IMR-90 (cell line): ENCODE measurements around the gene NEDD4L. TPM values are rescaled to one million over a fixed set of nuclear protein-coding genes. Genes with fewer than 3 reads are reported as not detected.

Experiments
- ATAC-seq: fragments of 200-7000 bp; cut with Tn5 transposase; 2 replicates; pipeline ENCODE4 v1.9.1; 2020; ENCODE audit warnings: low read depth, mild to moderate bottlenecking, moderate library complexity
- BruUV-seq: library from RNA; stranded (reverse); fragments of 400-500 nt; replicated peaks from 2 replicates; lab custom pipeline; 2021; lab: Mats Ljungman, UMichigan
- CTCF ChIA-PET: fragments of 300-600 bp; formaldehyde crosslinking; extraction: SDS; loops from one replicate; lab custom pipeline; 2021; ENCODE audit warnings: antibody characterized with exemption; lab: Yijun Ruan, JAX
- POLR2A ChIA-PET: fragments of 300-600 bp; sonication (Branson Sonifier 250); formaldehyde crosslinking; loops from one replicate; lab custom pipeline; 2022; ENCODE audit warnings: antibody characterized with exemption; ENCODE audit not compliant: unreplicated experiment; lab: Charles Lee
- DNase-seq: peaks from one replicate; pipeline ENCODE4 v3.0.0; 2013
- H2AFZ ChIP-seq: replicated peaks from 2 replicates; pipeline ENCODE3; 2013; ENCODE audit warnings: low read length, mild to moderate bottlenecking; ENCODE audit not compliant: poor library complexity
- H2AK5ac ChIP-seq: 2 replicates; pipeline ENCODE4 v1.6.1; 2013; ENCODE audit warnings: low read depth, low read length, inconsistent platforms
- H2AK9ac ChIP-seq: replicated peaks from 2 replicates; pipeline ENCODE3; 2013; ENCODE audit warnings: mild to moderate bottlenecking, low read depth, low read length, moderate library complexity; ENCODE audit not compliant: poor library complexity
- H2BK120ac ChIP-seq: 2 replicates; pipeline ENCODE4 v1.6.1; 2013; ENCODE audit warnings: low read depth, low read length, inconsistent platforms
- H2BK15ac ChIP-seq: 3 replicates; pipeline ENCODE4 v1.6.1; 2013; ENCODE audit warnings: low read depth, low read length, inconsistent platforms
- H2BK20ac ChIP-seq: 2 replicates; pipeline ENCODE4 v1.6.1; 2013; ENCODE audit warnings: low read depth, mild to moderate bottlenecking, inconsistent platforms, low read length, moderate library complexity
- H2BK5ac ChIP-seq: 2 replicates; pipeline ENCODE4 v1.6.1; 2013; ENCODE audit warnings: mild to moderate bottlenecking, low read depth, low read length, inconsistent platforms; ENCODE audit not compliant: poor library complexity, severe bottlenecking
- H3K14ac ChIP-seq: replicated peaks from 2 replicates; pipeline ENCODE4 v1.6.1; 2013; ENCODE audit warnings: low read depth, low read length, inconsistent platforms
- H3K18ac ChIP-seq: 2 replicates; pipeline ENCODE4 v1.6.1; 2013; ENCODE audit warnings: low read depth, low read length, control low read depth
- H3K23ac ChIP-seq: 2 replicates; pipeline ENCODE4 v1.6.1; 2013; ENCODE audit warnings: low read depth, low read length, inconsistent platforms
- H3K27ac ChIP-seq: 2 replicates; pipeline ENCODE4 v1.5.1; 2013; ENCODE audit warnings: mild to moderate bottlenecking, control low read depth, low read length; ENCODE audit not compliant: insufficient read depth
- H3K27me3 ChIP-seq: 2 replicates; pipeline ENCODE4 v1.6.1; 2013; ENCODE audit warnings: low read length; ENCODE audit not compliant: control insufficient read depth, insufficient read depth
- H3K36me3 ChIP-seq: 2 replicates; pipeline ENCODE4 v1.6.1; 2013; ENCODE audit warnings: low read length, mixed read lengths; ENCODE audit not compliant: control insufficient read depth, insufficient read depth
- H3K4ac ChIP-seq: 2 replicates; pipeline ENCODE4 v1.6.1; 2013; ENCODE audit warnings: low read depth, low read length, inconsistent platforms
- H3K4me1 ChIP-seq: 2 replicates; pipeline ENCODE4 v1.6.1; 2013; ENCODE audit warnings: low read length, mixed read lengths; ENCODE audit not compliant: control insufficient read depth, insufficient read depth
- H3K4me2 ChIP-seq: 2 replicates; pipeline ENCODE4 v1.6.1; 2013; ENCODE audit warnings: low read depth, mild to moderate bottlenecking, control low read depth, low read length, moderate library complexity
- H3K4me3 ChIP-seq: 2 replicates; pipeline ENCODE4 v1.5.1; 2013; ENCODE audit warnings: low read depth, mild to moderate bottlenecking, control low read depth, low read length, moderate library complexity; ENCODE audit not compliant: insufficient read depth
- H3K56ac ChIP-seq: 2 replicates; pipeline ENCODE4 v1.6.1; 2013; ENCODE audit warnings: low read length, inconsistent platforms; ENCODE audit not compliant: insufficient read depth; ENCODE audit errors: extremely low read depth
- H3K79me1 ChIP-seq, 2 experiments: 2 replicates each; pipeline ENCODE4 v1.6.1; 2013; ENCODE audit warnings: low read length in 2 of 2, inconsistent platforms in 1 of 2, low read depth in 1 of 2
- H3K9ac ChIP-seq: 2 replicates; pipeline ENCODE4 v1.6.1; 2013; ENCODE audit warnings: low read depth, low read length, control low read depth
- H3K9me1 ChIP-seq: 2 replicates; pipeline ENCODE4 v1.6.1; 2013; ENCODE audit warnings: low read length, inconsistent platforms; ENCODE audit not compliant: insufficient read depth
- H3K9me3 ChIP-seq: 2 replicates; pipeline ENCODE4 v1.6.1; 2013; ENCODE audit warnings: low read length; ENCODE audit not compliant: control insufficient read depth, insufficient read depth
- H4K20me1 ChIP-seq: 2 replicates; pipeline ENCODE4 v1.6.1; 2013; ENCODE audit warnings: low read length, inconsistent platforms; ENCODE audit not compliant: insufficient read depth
- H4K5ac ChIP-seq: 2 replicates; pipeline ENCODE4 v1.6.1; 2013; ENCODE audit warnings: mild to moderate bottlenecking, low read depth, low read length, control low read depth
- H4K8ac ChIP-seq, 2 experiments: 2 replicates each; pipeline ENCODE4 v1.6.1; 2013; ENCODE audit warnings: low read depth in 2 of 2, low read length in 2 of 2, control low read depth in 1 of 2, inconsistent platforms in 1 of 2
- H4K91ac ChIP-seq: 2 replicates; pipeline ENCODE4 v1.6.1; 2013; ENCODE audit warnings: low read depth, low read length, inconsistent platforms; ENCODE audit not compliant: insufficient read depth
- BHLHE40 ChIP-seq: fragments of 150-350 bp; IDR thresholded peaks from 2 replicates; pipeline ENCODE4 v1.6.1; 2016; ENCODE audit warnings: mild to moderate bottlenecking, low read depth, low read length
- USF2 ChIP-seq: fragments of 150-350 bp; IDR thresholded peaks from 2 replicates; pipeline ENCODE4 v1.6.1; 2017; ENCODE audit warnings: mild to moderate bottlenecking, antibody characterized with exemption, low read length, low read depth
- WGBS, 2 experiments: methylation state at CpG; one replicate each; pipeline versions ENCODE4 v1.1.5 to v1.1.7; 2013; ENCODE audit warnings: missing lambda C conversion rate in 2 of 2; ENCODE audit not compliant: insufficient read length in 1 of 2; ENCODE audit errors: extremely low coverage in 2 of 2; 5-methylcytosine and 5-hydroxymethylcytosine counted together
- dilution Hi-C: fragments of 300-500 bp; cut with HindIII; formaldehyde crosslinking; loops from one replicate; pipeline ENCODE4 v1.14.3; 2018; ENCODE audit warnings: low sequenced_read_pairs; ENCODE audit not compliant: unreplicated experiment
- in situ Hi-C: fragments of 300-500 bp; cut with MboI; formaldehyde crosslinking; loops from 3 replicates; pipeline ENCODE4 v1.14.3; 2019; ENCODE audit warnings: low sequenced_read_pairs, inconsistent platforms, mixed read lengths
- intact Hi-C: fragments of 100-400 bp; cut with micrococcal nuclease; formaldehyde crosslinking; loops from 2 replicates; pipeline ENCODE4 v1.10.0; 2022
- polyA plus RNA-seq, 3 experiments: library from polyadenylated mRNA; depleted of rRNA; stranded (reverse); fragments of >200 nt; gene quantifications; 2 replicates each; pipeline ENCODE4 v1.2.3, GENCODE V29; 2012; ENCODE audit warnings: low replicate concordance in 1 of 3
- total RNA-seq: library from RNA; depleted of rRNA; stranded (reverse); fragments of >200 nt; gene quantifications from 2 replicates; pipeline ENCODE4 v1.2.3, GENCODE V29; 2012

Gene NEDD4L
- total and polyA plus RNA-seq, 2 of the 4 experiments (the other 2 are of a cell fraction) = 10.0 to 10.9 TPM

- H4K8ac ChIP-seq = no peak overlapping the region
- dilution Hi-C loops (no loop called here), in situ Hi-C loops (no loop called here), intact Hi-C loops (no loop called here)
- H3K18ac ChIP-seq = no peak overlapping the region
- no peak overlapping the region for H3K14ac ChIP-seq
- peaks cover 4% of the 10 kb centered on the region; the same call in 1 of the 2 replicates for H3K4me1 ChIP-seq
- no peaks in the 10 kb centered on the region for H4K20me1 ChIP-seq
- TF ChIP-seq BHLHE40 (0 out of 2 replicates have a peak, but pooled peaks have one; percentile 22), USF2 (no peak)
- H3K4me2 ChIP-seq = no peak overlapping the region
- no peaks in the 10 kb centered on the region for H3K27me3 ChIP-seq
- no TSS peak for BruUV-seq
- peaks cover 9% of the 10 kb centered on the region for H3K9me1 ChIP-seq
- H3K4ac ChIP-seq = no peak overlapping the region
- ATAC-seq (no peak), DNase-seq (peak; percentile 49)
- POLR2A ChIA-PET = interaction anchor here (0.6 kb wide), 1 partner anchor 457 kb away, joined by 3 read pairs; no protein-coding TSS in a partner anchor
- H2BK120ac ChIP-seq = no peak overlapping the region
- no peak overlapping the region for H2BK15ac ChIP-seq
- no CpG with 5 or more reads among the region's 11 CpGs for WGBS, 2 experiments
- H3K23ac ChIP-seq = no peak overlapping the region
- H4K5ac ChIP-seq = no peak overlapping the region
- H3K79me1 ChIP-seq = no peaks in the 10 kb centered on the region
- no peak overlapping the region for H3K27ac ChIP-seq
- CTCF ChIA-PET = no interaction called here
- H2AK9ac ChIP-seq = no peak overlapping the region
- H2BK20ac ChIP-seq = no peak overlapping the region
- no peak overlapping the region for H3K4me3 ChIP-seq
- no peak overlapping the region for H2BK5ac ChIP-seq
- no peak overlapping the region for H2AK5ac ChIP-seq
- H4K91ac ChIP-seq = no peak overlapping the region
- H3K56ac ChIP-seq = no peak overlapping the region
- H3K36me3 ChIP-seq = peaks cover 8% of the 10 kb centered on the region; the same call in 1 of the 2 replicates
- no peak overlapping the region for H2AFZ ChIP-seq
- H3K9me3 ChIP-seq = no peaks in the 10 kb centered on the region
- H3K9ac ChIP-seq = no peak overlapping the region
Measured at GRCh38 chr18:58392324-58393000, 348.4 kb downstream of the NEDD4L start.
